ENCODE results near the gene UFSP1. TPM values are rescaled to one million over a fixed set of nuclear protein-coding genes. Genes with fewer than 3 reads are reported as not detected.

UFSP1 gene
- total and polyA plus RNA-seq, 11 donors: 1.0 to 3.4 (median 1.8) TPM

DNA sequence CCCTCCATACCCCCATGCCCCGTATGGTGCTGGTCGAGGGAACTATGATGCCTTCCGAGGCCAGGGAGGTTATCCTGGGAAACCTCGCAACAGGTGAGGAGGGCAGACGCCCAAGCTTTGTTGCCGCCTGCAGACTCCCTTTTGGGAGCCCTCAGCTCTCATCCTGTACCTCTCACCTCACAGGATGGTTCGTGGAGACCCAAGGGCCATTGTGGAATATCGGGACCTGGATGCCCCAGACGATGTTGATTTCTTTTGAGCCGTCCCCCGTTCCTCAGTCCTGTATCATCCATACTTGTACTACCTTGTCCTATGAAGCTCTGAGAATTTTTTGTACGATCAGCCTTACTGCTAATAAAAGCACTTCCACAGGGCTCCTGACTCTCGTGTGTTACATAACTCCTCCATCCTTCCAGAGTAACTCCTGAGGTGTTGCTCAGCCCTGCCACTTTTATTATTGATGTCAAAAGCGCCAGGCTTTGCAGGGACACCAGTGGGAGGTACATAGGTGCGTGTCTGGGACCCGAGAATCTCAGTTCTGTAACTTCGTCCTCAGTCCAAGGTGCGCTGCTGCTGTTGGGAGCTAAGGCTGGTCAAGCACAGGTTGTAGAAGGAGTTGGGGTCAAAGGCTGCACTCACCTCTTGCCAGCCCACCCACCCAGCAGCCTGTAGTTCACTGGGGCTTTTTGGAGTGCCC, 1.1 kb downstream of the UFSP1 start:
- WGBS, 4 donors: 72 to 81% (median 77%) methylated on average over 17 to 18 of the region's 18 CpGs
- Histone ChIP-seq H3K27ac (peak overlapping the region in 10 of 12 donors; percentile 76 to 93 (median 91)), H3K4me1 (peaks cover 4 to 50% (median 26%) of the 10 kb centered on the region in 12 donors), H3K9me3 (no peaks in the 10 kb centered on the region), H3K36me3 (peaks cover 2 to 54% (median 52%) of the 10 kb centered on the region in 9 donors), H3K4me3 (peak overlapping the region in 11 of 12 donors; percentile 48 to 81 (median 74)), H3K27me3 (peaks cover 0 to 23% (median 0%) of the 10 kb centered on the region in 9 donors)
- ATAC-seq: no peak
- intact Hi-C loops (cut with DNase I): loop anchor here in 2 of 10 donors (1.0 to 10.0 kb wide), 2 partner anchors 13 to 356 kb away; partner anchors contain the start of genes FIS1 (in 1 of the 2) and SRRT (in 1 of the 2)
- peak in 1 of 5 donors; percentile 22 for DNase-seq
- TF ChIP-seq, protein P1, sequence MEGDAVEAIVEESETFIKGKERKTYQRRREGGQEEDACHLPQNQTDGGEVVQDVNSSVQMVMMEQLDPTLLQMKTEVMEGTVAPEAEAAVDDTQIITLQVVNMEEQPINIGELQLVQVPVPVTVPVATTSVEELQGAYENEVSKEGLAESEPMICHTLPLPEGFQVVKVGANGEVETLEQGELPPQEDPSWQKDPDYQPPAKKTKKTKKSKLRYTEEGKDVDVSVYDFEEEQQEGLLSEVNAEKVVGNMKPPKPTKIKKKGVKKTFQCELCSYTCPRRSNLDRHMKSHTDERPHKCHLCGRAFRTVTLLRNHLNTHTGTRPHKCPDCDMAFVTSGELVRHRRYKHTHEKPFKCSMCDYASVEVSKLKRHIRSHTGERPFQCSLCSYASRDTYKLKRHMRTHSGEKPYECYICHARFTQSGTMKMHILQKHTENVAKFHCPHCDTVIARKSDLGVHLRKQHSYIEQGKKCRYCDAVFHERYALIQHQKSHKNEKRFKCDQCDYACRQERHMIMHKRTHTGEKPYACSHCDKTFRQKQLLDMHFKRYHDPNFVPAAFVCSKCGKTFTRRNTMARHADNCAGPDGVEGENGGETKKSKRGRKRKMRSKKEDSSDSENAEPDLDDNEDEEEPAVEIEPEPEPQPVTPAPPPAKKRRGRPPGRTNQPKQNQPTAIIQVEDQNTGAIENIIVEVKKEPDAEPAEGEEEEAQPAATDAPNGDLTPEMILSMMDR (IDR thresholded peaks at IDR 0.05): no peak
- no peak for TF ChIP-seq POLR2A (IDR thresholded peaks at IDR 0.05)

DNA sequence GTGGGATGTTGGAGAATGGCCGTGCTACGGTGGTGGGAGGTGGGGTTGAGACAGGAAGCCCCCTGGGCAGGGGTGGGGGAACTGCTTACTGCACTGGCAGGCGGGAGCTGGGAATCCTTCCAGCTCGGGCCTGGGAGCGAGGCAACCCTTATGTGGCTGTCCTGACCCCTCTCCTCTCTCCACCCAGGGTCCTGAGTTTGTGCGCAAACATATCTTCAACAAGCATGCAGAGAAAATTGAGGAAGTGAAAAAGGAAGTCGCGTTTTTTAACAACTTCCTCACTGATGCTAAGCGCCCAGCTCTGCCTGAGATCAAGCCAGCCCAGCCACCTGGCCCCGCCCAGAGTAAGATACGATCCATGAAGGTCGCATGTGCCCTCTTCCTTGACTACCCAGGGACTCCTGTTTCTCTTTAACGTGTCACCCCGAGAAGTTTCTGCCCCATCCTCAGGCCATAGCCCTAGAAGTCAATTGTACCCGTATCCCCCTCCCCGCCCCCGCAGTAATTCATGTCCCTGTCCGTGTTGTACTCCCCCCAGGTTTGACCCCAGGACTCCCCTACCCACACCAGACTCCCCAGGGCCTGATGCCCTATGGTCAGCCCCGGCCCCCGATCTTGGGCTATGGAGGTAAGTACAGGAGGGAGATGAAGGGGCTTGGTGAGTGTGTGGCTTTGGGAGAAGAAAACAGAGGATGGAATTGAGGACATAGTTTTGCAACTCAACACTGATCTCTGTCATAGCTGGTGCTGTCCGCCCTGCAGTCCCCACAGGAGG, 1.8 kb downstream of the UFSP1 start:
- Histone ChIP-seq H3K27ac (peak overlapping the region in 4 of 12 donors; percentile 7 to 87 (median 32)), H3K9me3 (no peaks in the 10 kb centered on the region), H3K27me3 (peaks cover 0 to 16% (median 0%) of the 10 kb centered on the region in 9 donors), H3K4me1 (peaks cover 4 to 50% (median 26%) of the 10 kb centered on the region in 12 donors), H3K36me3 (peaks cover 2 to 61% (median 60%) of the 10 kb centered on the region in 9 donors), H3K4me3 (peak overlapping the region in 1 of 12 donors; percentile 23)
- intact Hi-C loops (cut with DNase I): loop anchor here in 2 of 10 donors (1.0 to 10.0 kb wide), 2 partner anchors 12 to 357 kb away; partner anchors contain the start of genes FIS1 (in 1 of the 2) and SRRT (in 1 of the 2)
- 57 to 67% (median 61%) methylated on average over 21 of the region's 21 CpGs for WGBS, 4 donors
- DNase-seq (peak in 1 of 5 donors; percentile 43), ATAC-seq (no peak)
- TF ChIP-seq, protein P1 (IDR thresholded peaks at IDR 0.05): no peak
- TF ChIP-seq POLR2A (IDR thresholded peaks at IDR 0.05): no peak

DNA sequence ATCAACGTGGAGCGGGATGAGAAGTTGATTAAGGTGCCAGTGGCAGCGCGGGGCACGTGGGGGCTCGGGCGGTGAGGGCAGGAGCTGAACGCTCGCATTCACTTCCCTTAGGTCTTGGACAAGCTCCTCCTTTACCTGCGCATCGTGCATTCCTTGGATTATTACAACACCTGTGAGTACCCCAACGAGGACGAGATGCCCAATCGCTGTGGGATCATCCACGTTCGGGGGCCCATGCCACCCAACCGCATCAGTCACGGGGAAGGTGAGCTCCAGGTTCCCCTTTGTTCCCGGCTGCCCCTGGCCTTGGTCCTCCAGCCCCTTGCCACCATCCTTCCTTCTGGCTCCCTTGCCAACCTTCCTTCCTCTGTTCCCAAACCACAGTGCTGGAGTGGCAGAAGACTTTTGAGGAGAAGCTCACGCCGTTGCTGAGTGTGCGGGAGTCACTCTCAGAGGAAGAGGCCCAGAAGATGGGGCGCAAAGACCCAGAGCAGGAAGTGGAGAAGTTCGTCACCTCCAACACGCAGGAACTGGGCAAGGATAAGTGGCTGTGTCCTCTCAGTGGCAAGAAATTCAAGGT, 2.5 kb downstream of the UFSP1 start:
- ATAC-seq (no peak), DNase-seq (no peak)
- TF ChIP-seq, protein P1 (IDR thresholded peaks at IDR 0.05): no peak
- TF ChIP-seq POLR2A (IDR thresholded peaks at IDR 0.05): no peak
- H3K9me3 ChIP-seq: no peaks in the 10 kb centered on the region
- H3K4me1 ChIP-seq: peaks cover 4 to 50% (median 26%) of the 10 kb centered on the region in 12 donors
- 80 to 85% (median 83%) methylated on average over 24 to 25 of the region's 25 CpGs for WGBS, 4 donors
- intact Hi-C loops (cut with DNase I): loop anchor here in 1 of 10 donors (10.0 kb wide), 1 partner anchor 358 kb away; the partner anchor contains the start of gene FIS1
- peak overlapping the region in 1 of 12 donors; percentile 23 for H3K4me3 ChIP-seq
- H3K27ac ChIP-seq: peak overlapping the region in 4 of 12 donors; percentile 7 to 87 (median 32)
- peaks cover 5 to 68% (median 66%) of the 10 kb centered on the region in 9 donors for H3K36me3 ChIP-seq
- peaks cover 0 to 10% (median 0%) of the 10 kb centered on the region in 9 donors for H3K27me3 ChIP-seq
